PFSK-1 (cell line): ENCODE measurements around the gene MIA. TPM values are rescaled to one million over a fixed set of nuclear protein-coding genes. Genes with fewer than 3 reads are reported as not detected.

Source experiments
- FOXP2 ChIP-seq: optimal IDR thresholded peaks from 2 replicates; pipeline ENCODE3; 2011; ENCODE audit warnings: borderline replicate concordance, control low read depth, inconsistent platforms; ENCODE audit not compliant: insufficient read depth; ENCODE audit errors: extremely low read length, extremely low read depth
- POLR2AphosphoS5 ChIP-seq: IDR thresholded peaks from 2 replicates; pipeline ENCODE4 v1.6.1; 2012; ENCODE audit warnings: low read depth, mild to moderate bottlenecking, control low read depth, low read length, moderate library complexity
- SIN3A ChIP-seq: IDR thresholded peaks from 2 replicates; pipeline ENCODE4 v1.6.1; 2012; ENCODE audit warnings: mild to moderate bottlenecking, low read length, moderate library complexity, borderline replicate concordance; ENCODE audit not compliant: insufficient read depth
- TAF1 ChIP-seq: IDR thresholded peaks from 2 replicates; pipeline ENCODE4 v1.6.1; 2012; ENCODE audit warnings: low read length, control low read depth, borderline replicate concordance; ENCODE audit not compliant: insufficient read depth
- polyA plus RNA-seq: library from polyadenylated mRNA; unstranded; fragments of >200 nt; gene quantifications from one replicate; pipeline ENCODE4 v1.2.1, GENCODE V29; 2012; ENCODE audit warnings: low read depth, missing spikeins; ENCODE audit not compliant: insufficient read length
- TF ChIP-seq, protein P1 (sequence below), 2 experiments: IDR thresholded peaks; 2 replicates each; pipeline versions ENCODE4 v1.6.1 to v1.8.0; 2011 to 2012; ENCODE audit warnings: low read depth in 2 of 2, low read length in 2 of 2, control low read depth in 1 of 2, inconsistent platforms in 1 of 2, mild to moderate bottlenecking in 1 of 2, moderate library complexity in 1 of 2; ENCODE audit not compliant: insufficient read depth in 1 of 2

The MIA gene
- polyA plus RNA-seq, result not detected

DNA sequence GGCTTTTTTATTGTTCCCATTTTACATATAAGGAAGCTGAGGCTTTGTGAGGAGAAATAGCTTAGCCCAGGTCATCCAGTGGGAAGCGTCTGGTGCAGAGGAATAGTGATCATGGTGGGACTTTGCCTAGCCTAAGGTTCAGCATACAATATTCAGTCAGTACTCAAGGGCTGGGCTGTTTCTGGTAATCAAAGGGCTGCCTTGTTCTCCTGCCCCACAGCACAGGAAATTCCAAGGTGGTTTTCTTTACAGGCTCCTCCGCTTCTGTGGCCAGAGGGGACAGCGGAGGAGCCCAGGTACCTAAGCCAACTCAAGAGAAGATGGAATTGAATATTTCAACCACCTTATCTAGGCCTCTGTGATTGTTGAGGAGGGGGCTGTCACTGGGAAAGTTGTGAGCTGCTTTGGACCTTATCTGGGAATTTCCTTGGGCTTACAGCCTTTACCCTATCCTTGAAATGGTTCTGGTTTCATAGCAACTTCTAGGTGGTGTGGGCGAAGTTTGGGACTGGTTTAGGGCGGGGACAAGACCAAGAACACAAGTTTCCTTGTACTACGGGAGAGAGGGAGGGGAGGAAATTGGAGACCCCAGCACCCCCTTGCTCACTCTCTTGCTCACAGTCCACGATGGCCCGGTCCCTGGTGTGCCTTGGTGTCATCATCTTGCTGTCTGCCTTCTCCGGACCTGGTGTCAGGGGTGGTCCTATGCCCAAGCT lies at the start of gene MIA:
MIA (plus strand) TSS at position 606 of the 716 bp plus-strand sequence; CDS start at position 628, 22 bp downstream.
- TF ChIP-seq SIN3A (no peak), FOXP2 (no peak), TAF1 (no peak), POLR2AphosphoS5 (no peak)
- TF ChIP-seq, protein P1, sequence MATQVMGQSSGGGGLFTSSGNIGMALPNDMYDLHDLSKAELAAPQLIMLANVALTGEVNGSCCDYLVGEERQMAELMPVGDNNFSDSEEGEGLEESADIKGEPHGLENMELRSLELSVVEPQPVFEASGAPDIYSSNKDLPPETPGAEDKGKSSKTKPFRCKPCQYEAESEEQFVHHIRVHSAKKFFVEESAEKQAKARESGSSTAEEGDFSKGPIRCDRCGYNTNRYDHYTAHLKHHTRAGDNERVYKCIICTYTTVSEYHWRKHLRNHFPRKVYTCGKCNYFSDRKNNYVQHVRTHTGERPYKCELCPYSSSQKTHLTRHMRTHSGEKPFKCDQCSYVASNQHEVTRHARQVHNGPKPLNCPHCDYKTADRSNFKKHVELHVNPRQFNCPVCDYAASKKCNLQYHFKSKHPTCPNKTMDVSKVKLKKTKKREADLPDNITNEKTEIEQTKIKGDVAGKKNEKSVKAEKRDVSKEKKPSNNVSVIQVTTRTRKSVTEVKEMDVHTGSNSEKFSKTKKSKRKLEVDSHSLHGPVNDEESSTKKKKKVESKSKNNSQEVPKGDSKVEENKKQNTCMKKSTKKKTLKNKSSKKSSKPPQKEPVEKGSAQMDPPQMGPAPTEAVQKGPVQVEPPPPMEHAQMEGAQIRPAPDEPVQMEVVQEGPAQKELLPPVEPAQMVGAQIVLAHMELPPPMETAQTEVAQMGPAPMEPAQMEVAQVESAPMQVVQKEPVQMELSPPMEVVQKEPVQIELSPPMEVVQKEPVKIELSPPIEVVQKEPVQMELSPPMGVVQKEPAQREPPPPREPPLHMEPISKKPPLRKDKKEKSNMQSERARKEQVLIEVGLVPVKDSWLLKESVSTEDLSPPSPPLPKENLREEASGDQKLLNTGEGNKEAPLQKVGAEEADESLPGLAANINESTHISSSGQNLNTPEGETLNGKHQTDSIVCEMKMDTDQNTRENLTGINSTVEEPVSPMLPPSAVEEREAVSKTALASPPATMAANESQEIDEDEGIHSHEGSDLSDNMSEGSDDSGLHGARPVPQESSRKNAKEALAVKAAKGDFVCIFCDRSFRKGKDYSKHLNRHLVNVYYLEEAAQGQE (IDR thresholded peaks at IDR 0.05; ENCODE audit: insufficient read depth in 1 of 2, low read depth in 2 of 2, low read length in 2 of 2), result no peak

DNA sequence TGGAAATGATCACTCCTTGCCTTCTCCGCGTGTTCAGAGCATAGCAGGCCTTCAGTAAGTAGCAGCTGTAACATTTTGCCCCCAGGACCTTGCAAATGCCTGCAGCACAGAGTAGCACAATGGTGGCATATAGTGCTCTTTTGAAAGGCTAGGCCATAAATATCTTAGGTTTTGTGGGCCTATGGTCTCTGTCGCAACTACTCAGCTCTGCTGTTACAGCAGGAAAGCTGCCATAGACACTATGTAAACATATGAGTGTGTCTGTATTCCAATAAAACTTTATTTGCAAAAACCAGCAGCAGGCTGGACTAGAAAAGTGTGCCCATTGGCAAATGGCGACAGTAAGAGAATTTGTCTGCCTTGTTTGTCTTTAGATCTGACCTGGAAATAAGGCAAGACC lies 49.0 kb upstream of the MIA start:
- TF ChIP-seq SIN3A, result no peak
- no peak for TF ChIP-seq POLR2AphosphoS5
- TF ChIP-seq, protein P1 (IDR thresholded peaks at IDR 0.05; ENCODE audit: insufficient read depth in 1 of 2, low read depth in 2 of 2, low read length in 2 of 2), result no peak
- TF ChIP-seq TAF1, result no peak
- no peak for TF ChIP-seq FOXP2

DNA sequence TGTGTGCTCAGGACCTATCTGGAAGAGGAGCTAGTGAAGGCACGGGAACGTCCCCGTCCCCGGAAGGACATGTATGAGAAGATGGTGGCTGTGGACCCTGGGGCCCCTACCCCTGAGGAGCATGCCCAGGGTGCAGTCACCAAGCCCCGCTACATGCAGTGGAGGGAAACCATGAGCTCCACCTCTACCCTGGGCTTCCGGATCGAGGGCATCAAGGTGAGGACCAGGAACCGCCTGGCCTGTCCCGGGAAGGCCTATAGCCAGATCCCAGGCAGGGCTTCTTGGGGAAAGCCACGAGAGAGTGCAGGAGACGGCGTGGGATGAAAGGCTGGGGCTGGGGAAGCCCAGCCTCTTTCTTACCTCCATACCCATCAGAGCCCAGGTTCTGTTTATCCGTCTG lies 42.2 kb upstream of the MIA start:
- TF ChIP-seq SIN3A (no peak), FOXP2 (no peak), TAF1 (no peak)

DNA sequence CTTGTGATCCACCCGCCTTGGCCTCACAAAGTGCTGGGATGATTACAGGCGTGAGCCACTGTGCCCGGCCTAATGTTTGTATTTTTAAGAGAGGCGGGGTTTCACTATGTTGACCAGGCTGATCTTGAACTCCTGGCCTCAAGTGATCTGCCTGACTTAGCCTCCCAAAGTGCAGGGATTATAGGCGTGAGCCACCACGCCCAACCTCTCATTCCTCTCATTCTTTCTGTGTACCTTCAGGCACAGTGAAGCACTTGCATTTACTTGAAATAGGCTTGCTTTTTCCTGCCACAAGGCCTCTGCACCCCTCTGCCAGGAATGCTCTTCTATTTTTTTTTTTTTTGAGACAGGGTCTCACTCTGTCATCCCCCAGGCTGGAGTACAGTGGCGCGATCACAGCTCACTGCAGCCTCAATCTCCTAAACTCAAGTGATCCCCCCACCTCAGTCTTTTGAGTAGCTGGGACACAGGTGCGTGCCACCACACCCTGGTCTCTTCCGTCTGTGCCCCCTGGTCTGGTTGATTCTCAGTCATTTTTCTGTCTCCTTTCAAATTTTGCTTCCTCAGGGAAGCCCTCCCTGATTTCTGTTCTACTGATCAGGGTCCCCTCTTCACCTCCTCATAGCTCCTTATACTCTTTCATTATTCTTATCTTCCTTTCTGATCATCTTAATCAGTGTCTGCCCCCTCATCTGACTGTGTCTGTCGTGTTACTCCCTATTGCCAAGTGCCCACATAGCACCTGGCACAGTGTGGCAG lies 40.1 kb upstream of the MIA start:
- TF ChIP-seq POLR2AphosphoS5 (no peak), FOXP2 (no peak), TAF1 (no peak), SIN3A (no peak)

DNA sequence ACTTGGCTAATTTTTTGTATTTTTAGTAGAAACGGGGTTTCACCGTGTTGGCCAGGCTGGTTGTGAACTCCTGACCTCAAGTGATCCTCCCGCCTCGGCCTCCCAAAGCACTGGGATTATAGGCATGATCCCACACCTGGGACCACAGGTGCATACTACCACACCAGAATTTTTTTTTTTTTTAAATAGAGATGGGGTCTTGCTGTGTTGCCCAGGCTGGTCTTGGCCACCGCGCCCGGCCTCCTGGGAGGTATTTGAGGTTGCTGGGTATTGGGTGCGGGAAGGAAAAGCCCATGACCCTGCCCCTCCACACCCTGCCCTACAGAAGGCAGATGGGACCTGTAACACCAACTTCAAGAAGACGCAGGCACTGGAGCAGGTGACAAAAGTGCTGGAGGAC lies 38.7 kb upstream of the MIA start:
- TF ChIP-seq, protein P1 (IDR thresholded peaks at IDR 0.05; ENCODE audit: insufficient read depth in 1 of 2, low read depth in 2 of 2, low read length in 2 of 2), result no peak
- TF ChIP-seq POLR2AphosphoS5 (no peak), SIN3A (no peak), TAF1 (no peak), FOXP2 (no peak)

DNA sequence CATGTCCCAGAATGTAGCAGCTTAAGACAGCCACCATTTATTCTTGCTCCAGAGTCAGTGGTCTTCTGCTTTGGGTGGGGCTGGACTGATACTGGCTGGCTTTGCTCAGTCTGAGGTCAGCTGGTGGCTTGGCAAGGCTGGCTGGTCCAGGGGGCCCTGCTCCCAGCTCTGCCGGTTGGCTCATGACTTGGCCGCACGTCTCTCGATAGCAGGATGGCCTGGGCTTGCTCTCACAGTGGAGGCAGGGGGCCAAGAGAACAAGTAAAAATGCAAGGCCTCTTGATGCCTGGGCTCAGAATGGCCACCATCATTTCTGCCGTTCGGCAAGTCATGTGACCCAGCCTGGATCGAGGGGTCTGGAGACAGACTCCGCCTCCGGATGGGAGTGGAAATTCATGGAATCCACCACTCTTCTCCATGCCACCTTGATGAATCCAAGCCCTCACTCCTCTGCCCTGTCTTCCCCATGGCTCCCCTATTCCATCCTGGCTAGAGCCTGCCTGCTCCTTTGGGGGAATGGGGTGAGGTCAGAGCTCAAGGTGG lies 38.1 kb upstream of the MIA start:
- TF ChIP-seq, protein P1 (IDR thresholded peaks at IDR 0.05; ENCODE audit: insufficient read depth in 1 of 2, low read depth in 2 of 2, low read length in 2 of 2), result no peak
- TF ChIP-seq SIN3A, result no peak
- TF ChIP-seq FOXP2, result no peak
- TF ChIP-seq TAF1, result no peak
- no peak for TF ChIP-seq POLR2AphosphoS5
